DMS114 treated with DMSO at 0.1 percent for 48 hours (cell line): Measurements from ENCODE around the gene RRP1B.
"Not testable (repeated sequence)": the region's sequence is repeated elsewhere in the genome, so short reads cannot be mapped to it uniquely, and the experiment has no call there.

Experiments
- DNase-seq: peaks from one replicate; lab custom pipeline; 2025; ENCODE audit not compliant: unreplicated experiment; lab: John Stamatoyannopoulos, UW

Gene RRP1B

GRCh38 chr21:43669828-43670605, 10.7 kb downstream of the RRP1B start:
- DNase-seq, result no peak

GRCh38 chr21:43675871-43676270, 16.5 kb downstream of the RRP1B start:
- DNase-seq, result no peak

- no peak for DNase-seq
These were observed 17.0 kb downstream of the RRP1B start for GRCh38 chr21:43676391-43676790.

- DNase-seq, result no peak
These were observed 20.6 kb downstream of the RRP1B start for GRCh38 chr21:43679951-43680350.

- DNase-seq, result not testable (repeated sequence)
These were observed 21.1 kb downstream of the RRP1B start for GRCh38 chr21:43680421-43680820.

- DNase-seq, result no peak
These were observed 22.3 kb downstream of the RRP1B start for GRCh38 chr21:43681650-43682049.

GRCh38 chr21:43684424-43684823, 25.1 kb downstream of the RRP1B start:
- no peak for DNase-seq

GRCh38 chr21:43686811-43687565, 27.6 kb downstream of the RRP1B start:
- no peak for DNase-seq

GRCh38 chr21:43687566-43688399, 28.4 kb downstream of the RRP1B start:
- no peak for DNase-seq

- no peak for DNase-seq
These were observed 29.5 kb downstream of the RRP1B start for GRCh38 chr21:43688906-43689305.

GRCh38 chr21:43689556-43690337, 30.4 kb downstream of the RRP1B start:
- DNase-seq, result no peak

GRCh38 chr21:43690346-43690745, 31.0 kb downstream of the RRP1B start:
- no peak for DNase-seq

- no peak for DNase-seq
These were observed 31.9 kb downstream of the RRP1B start for GRCh38 chr21:43691086-43691795.

GRCh38 chr21:43691801-43692200, 32.4 kb downstream of the RRP1B start:
- DNase-seq, result no peak

- DNase-seq, result no peak
These were observed 33.6 kb downstream of the RRP1B start for GRCh38 chr21:43692949-43693348.

- DNase-seq, result no peak
These were observed 34.6 kb downstream of the RRP1B start for GRCh38 chr21:43693981-43694380.

GRCh38 chr21:43694437-43695079, 35.2 kb downstream of the RRP1B start:
- DNase-seq, result no peak

GRCh38 chr21:43696214-43696613, 36.9 kb downstream of the RRP1B start:
- DNase-seq, result no peak

- DNase-seq, result no peak
These were observed 38.6 kb downstream of the RRP1B start for GRCh38 chr21:43697758-43698643.
